Activated CD4-positive, alpha-beta T cell treated with anti-CD3 and anti-CD28 coated beads for 36 hours (primary cell): ENCODE data around the gene MATN3. TPM values are rescaled to one million over a fixed set of nuclear protein-coding genes. Genes with fewer than 3 reads are reported as not detected.
"Not testable (repeated sequence)": the region's sequence is repeated elsewhere in the genome, so short reads cannot be mapped to it uniquely, and the experiment has no call there.

Experiments used
- ATAC-seq: fragments of 200-7000 bp; cut with Tn5 transposase; one replicate; pipeline ENCODE4 v1.10.0; 2021; ENCODE audit warnings: mild to moderate bottlenecking, moderate library complexity
- CTCF ChIA-PET: fragments of 350-600 bp; sonication (Branson Sonifier 250); formaldehyde crosslinking; loops from one replicate; lab custom pipeline; 2021; ENCODE audit warnings: antibody characterized with exemption; lab: Charles Lee
- POLR2A ChIA-PET: fragments of 350-600 bp; sonication (Branson Sonifier 250); formaldehyde crosslinking; loops from one replicate; lab custom pipeline; 2021; ENCODE audit warnings: antibody characterized with exemption, inconsistent platforms; lab: Charles Lee
- DNase-seq: peaks from one replicate; pipeline ENCODE4 v3.0.0-alpha.2; 2020
- H3K27ac Mint-ChIP-seq: one replicate; pipeline ENCODE4 v1.8.0; 2021; ENCODE audit warnings: mixed read lengths
- H3K27me3 Mint-ChIP-seq: one replicate; pipeline ENCODE4 v1.8.0; 2021; ENCODE audit warnings: mixed read lengths
- H3K36me3 Mint-ChIP-seq: one replicate; pipeline ENCODE4 v1.8.0; 2021; ENCODE audit warnings: low read depth, mixed read lengths
- H3K4me1 Mint-ChIP-seq: one replicate; pipeline ENCODE4 v1.8.0; 2021; ENCODE audit warnings: mixed read lengths
- H3K4me3 Mint-ChIP-seq: one replicate; pipeline ENCODE4 v1.8.0; 2021; ENCODE audit warnings: mild to moderate bottlenecking, moderate library complexity, mixed read lengths
- H3K9me3 Mint-ChIP-seq: one replicate; pipeline ENCODE4 v1.8.0; 2021; ENCODE audit warnings: low read depth, mixed read lengths
- intact Hi-C, 2 experiments: fragments of 100-400 bp; cut with DNase I in 1 of 2; cut with micrococcal nuclease in 1 of 2; formaldehyde crosslinking; loops; one replicate each; pipeline versions ENCODE4 v1.14.2 to v1.15.1; 2022 to 2024; cut with DNase I, micrococcal nuclease
- total RNA-seq, 2 experiments: library from RNA; stranded (reverse); gene quantifications; one replicate each; pipeline ENCODE4 v1.2.3, GENCODE V29; 2021

MATN3 gene
- total RNA-seq, 2 experiments from 2014 or later: not detected

DNA sequence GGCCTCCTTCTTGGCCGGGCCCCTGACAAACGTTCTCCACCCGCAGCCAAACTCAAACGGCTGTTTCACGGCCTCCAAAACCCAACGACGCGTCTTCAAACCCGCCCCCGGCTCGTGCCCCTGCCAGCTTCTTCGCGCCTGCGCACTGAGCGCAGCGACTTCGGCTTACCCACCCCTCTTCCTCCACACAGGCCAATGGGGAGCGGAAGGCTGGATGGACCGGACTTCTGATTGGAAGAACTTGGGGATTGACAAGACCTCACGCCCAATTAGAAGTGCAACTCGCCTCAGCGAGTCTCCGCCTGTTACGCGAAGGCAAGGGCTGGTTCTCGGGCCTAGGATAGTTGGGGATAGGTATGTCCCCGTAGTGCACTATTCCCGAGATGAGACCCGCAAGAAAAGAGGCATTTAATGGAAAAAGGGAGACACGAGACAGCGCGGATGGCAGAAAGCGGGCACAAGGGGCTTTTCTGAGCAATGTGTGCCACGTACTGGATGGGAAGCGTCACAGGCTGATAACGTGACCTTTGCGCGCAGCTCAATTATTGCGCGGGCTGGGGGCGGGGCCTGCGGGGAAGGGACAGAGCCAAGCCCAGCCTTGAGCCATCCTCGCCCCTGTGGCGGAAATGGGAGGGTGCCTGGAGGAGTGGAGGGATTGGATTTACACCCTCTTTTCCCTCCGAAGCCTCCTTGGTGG is 39.2 kb upstream of the MATN3 start, which contains the start of gene LAPTM4A:
Gene LAPTM4A, minus strand, starts transcription at position 97 of the 697 bp plus-strand sequence. CDS start 108 bp downstream, outside the sequence.
- ATAC-seq (peak; percentile 98), DNase-seq (peak; percentile 99)
- ChIA-PET POLR2A (interaction anchor here (0.6 to 1.1 kb wide), 8 partner anchors 9 to 396 kb away, joined by 3 to 5 read pairs (median 3); partner anchors contain the start of gene RHOB), CTCF (interaction anchor here (0.6 to 1.3 kb wide), 5 partner anchors 28 to 84 kb away, joined by 3 to 8 read pairs (median 3); no protein-coding TSS in a partner anchor)
- Mint-ChIP-seq H3K4me1 (peaks cover 27% of the 10 kb centered on the region), H3K36me3 (no peaks in the 10 kb centered on the region), H3K27ac (no peak within 1 kb of the TSS), H3K9me3 (no peaks in the 10 kb centered on the region), H3K27me3 (peaks cover 11% of the 10 kb centered on the region), H3K4me3 (no peak within 1 kb of the TSS)
- intact Hi-C loops: loop anchor here (1.0 to 5.0 kb wide), 14 partner anchors 38 to 1491 kb away; partner anchors contain the start of genes TTC32 (in 2 of the 2), HS1BP3 (in 1 of the 2), LDAH (in 1 of the 2) and PUM2 (in 1 of the 2)

DNA sequence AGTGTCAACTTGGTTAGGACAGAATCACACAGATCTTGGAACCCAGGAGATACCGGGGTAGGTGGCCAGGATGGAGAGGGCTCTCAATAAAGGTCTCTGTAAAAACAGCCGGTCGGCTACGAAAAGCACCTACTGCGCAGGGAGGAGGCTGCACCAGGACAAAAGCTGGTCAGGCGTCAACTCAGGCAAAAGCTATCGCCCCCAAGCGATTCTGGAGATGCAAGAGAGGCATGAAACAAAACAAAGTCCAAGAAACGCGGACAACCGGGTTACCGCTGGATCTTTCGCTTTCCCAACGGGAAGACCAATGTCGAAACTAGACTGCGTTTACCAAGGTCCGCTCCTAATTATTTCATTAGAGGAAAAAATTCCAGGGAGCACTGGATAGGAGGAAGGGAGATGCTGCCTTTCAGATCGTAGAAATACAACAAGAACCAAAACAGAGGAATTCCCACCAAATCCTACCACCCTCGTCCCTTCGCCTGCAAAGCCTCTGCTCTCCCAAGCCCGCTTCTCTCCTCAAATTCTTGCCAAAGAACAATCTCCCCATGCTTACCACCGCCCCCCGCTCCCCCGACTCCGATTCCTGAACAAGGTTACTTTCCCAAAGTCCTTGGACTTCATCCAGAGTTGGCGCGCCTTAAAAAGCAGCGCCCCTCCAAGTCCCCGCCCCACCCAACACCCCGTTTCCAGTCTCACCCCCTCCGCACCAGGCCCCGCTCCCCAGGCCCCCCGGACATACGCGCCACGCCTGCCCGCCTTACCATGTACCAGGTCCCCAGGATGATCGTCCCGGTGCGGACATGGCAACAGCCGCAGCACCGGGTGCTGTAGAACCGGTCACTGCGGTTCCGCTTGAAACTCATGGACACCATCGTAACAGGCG is 38.4 kb upstream of the MATN3 start:
- intact Hi-C loops: loop anchor here (1.0 to 5.0 kb wide), 11 partner anchors 38 to 1491 kb away; partner anchors contain the start of genes HS1BP3 (in 1 of the 2), LDAH (in 1 of the 2), PUM2 (in 1 of the 2) and RDH14 (in 1 of the 2)
- POLR2A ChIA-PET: interaction anchor here (0.6 to 1.1 kb wide), 6 partner anchors 8 to 396 kb away, joined by 3 to 4 read pairs (median 3); partner anchors contain the start of gene RHOB
- H3K4me1 Mint-ChIP-seq: peaks cover 28% of the 10 kb centered on the region
- ATAC-seq (peak; percentile 13), DNase-seq (peak; percentile 55)
- H3K27ac Mint-ChIP-seq: no peak overlapping the region
- CTCF ChIA-PET: interaction anchor here (0.6 to 1.1 kb wide), 4 partner anchors 11 to 35 kb away, joined by 3 to 4 read pairs (median 3); no protein-coding TSS in a partner anchor
- H3K9me3 Mint-ChIP-seq: no peaks in the 10 kb centered on the region
- no peak overlapping the region for H3K4me3 Mint-ChIP-seq
- H3K36me3 Mint-ChIP-seq: no peaks in the 10 kb centered on the region
- peaks cover 7% of the 10 kb centered on the region for H3K27me3 Mint-ChIP-seq

DNA sequence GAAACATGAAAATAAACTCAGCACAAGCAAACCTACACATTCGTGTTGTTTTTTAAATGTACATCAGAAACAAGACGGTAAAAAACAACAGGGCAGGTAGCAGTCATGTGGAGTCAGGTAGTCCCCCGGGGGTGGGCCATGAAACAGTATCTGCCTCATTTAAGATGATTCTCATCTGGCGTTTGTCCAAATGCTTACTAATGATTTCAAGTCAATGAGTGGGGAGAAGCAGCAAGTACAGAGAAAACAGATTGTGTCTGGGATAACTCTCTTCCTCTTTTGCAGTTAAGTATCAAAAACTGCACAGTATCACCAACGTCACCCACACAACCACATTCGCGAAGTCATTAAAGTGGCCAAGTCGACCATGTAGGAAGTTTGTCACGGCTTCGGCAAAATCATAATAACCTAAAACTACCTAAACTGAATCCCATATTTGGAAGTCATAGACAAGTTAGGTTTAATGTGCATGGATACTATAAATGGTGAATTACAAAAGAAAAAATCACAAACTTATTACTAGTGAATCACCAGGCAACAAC is 37.7 kb upstream of the MATN3 start:
- POLR2A ChIA-PET: no interaction called here
- intact Hi-C loops: loop anchor here (2.0 to 5.0 kb wide), 7 partner anchors 61 to 772 kb away; partner anchors contain the start of genes HS1BP3 (in 1 of the 2), LDAH (in 1 of the 2), PUM2 (in 1 of the 2) and RHOB (in 1 of the 2)
- ATAC-seq (peak; percentile 3), DNase-seq (peak; percentile 56)
- Mint-ChIP-seq H3K36me3 (no peaks in the 10 kb centered on the region), H3K27me3 (peaks cover 3% of the 10 kb centered on the region), H3K4me3 (no peak overlapping the region), H3K9me3 (no peaks in the 10 kb centered on the region), H3K27ac (no peak overlapping the region), H3K4me1 (peaks cover 32% of the 10 kb centered on the region)
- CTCF ChIA-PET: interaction anchor here (0.7 to 2.0 kb wide), 2 partner anchors 11 to 35 kb away, joined by 4 to 11 read pairs; no protein-coding TSS in a partner anchor

DNA sequence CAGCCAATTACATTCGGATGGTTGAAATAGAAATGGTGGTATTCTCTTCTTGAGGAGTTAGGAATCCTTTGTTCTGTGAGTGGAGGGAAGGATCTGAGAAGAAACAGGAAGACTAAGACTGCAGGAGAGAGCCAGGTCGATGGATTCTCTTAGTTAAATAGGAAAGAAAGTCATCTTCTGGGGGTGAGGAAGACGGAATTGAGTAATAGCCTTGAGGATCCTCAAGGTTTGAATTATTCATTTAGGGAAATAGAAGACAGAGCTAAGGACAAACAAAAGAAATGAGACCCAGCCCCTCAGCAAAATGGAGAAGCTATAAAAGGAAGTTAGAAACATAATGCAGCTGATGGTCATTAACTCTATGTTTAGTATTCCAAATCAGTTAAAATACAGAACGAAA is 37.2 kb upstream of the MATN3 start:
- intact Hi-C loops: loop anchor here (2.0 to 5.0 kb wide), 7 partner anchors 61 to 773 kb away; partner anchors contain the start of genes HS1BP3 (in 1 of the 2), LDAH (in 1 of the 2), PUM2 (in 1 of the 2) and RHOB (in 1 of the 2)
- no peak overlapping the region for H3K4me3 Mint-ChIP-seq
- H3K27me3 Mint-ChIP-seq: no peaks in the 10 kb centered on the region
- no peak overlapping the region for H3K27ac Mint-ChIP-seq
- ChIA-PET POLR2A (no interaction called here), CTCF (interaction anchor here (1.5 to 2.0 kb wide), 2 partner anchors 12 to 34 kb away, joined by 5 to 11 read pairs; no protein-coding TSS in a partner anchor)
- ATAC-seq: no peak
- no peaks in the 10 kb centered on the region for H3K9me3 Mint-ChIP-seq
- DNase-seq: no peak
- H3K36me3 Mint-ChIP-seq: no peaks in the 10 kb centered on the region
- peaks cover 32% of the 10 kb centered on the region for H3K4me1 Mint-ChIP-seq

DNA sequence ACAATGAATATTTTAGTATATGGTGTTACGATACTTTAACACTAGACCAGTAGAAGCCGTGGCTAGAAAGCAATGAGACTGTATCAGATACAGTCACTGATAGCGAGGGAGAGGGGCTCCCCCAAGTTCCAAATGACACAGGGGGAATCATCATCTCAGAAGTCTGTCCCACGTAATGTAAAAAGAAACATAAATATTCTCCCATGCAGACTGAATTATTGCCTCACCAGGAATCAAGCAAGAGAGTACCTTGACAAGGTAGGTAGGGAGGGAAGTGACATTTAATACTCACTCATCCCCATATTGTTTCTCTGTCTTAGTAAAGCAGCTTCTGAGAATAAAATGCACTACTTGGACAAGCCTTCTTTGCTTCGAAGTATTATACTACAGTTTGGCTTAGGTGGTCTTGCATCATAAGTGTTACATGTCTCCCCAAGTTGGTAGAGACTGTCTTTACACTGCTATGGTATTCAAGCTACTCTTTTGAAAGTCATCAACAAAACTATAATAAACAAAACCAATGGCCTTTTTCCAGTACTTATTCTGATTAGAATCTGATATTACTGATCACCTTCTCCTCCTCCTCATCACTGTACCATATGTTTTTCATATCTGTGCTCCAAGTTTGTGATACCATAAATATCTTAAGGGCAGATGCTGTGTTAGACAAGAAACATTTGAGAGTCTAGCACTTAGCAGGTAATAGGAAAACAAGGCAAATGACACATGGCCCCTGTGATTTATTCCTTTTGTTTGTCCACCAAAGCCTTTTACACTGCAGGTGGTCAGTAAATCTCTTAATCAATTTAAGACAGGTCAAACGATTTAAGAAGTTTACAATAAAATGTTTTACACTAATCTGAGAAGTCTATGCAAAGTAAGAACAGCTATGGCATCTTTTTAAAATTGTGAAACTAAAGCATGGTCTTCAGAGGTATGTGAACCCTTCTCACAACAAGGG is 36.3 kb upstream of the MATN3 start:
- POLR2A ChIA-PET: interaction anchor here (0.6 kb wide), 1 partner anchor 146 kb away, joined by 4 read pairs; no protein-coding TSS in a partner anchor
- DNase-seq (no peak), ATAC-seq (no peak)
- H3K9me3 Mint-ChIP-seq: no peaks in the 10 kb centered on the region
- no peaks in the 10 kb centered on the region for H3K27me3 Mint-ChIP-seq
- H3K4me3 Mint-ChIP-seq: no peak overlapping the region
- H3K4me1 Mint-ChIP-seq: peaks cover 32% of the 10 kb centered on the region
- intact Hi-C loops: no loop called here
- CTCF ChIA-PET: interaction anchor here (1.0 to 2.0 kb wide), 4 partner anchors 13 to 58 kb away, joined by 3 to 11 read pairs (median 4); no protein-coding TSS in a partner anchor
- no peak overlapping the region for H3K27ac Mint-ChIP-seq
- H3K36me3 Mint-ChIP-seq: no peaks in the 10 kb centered on the region

DNA sequence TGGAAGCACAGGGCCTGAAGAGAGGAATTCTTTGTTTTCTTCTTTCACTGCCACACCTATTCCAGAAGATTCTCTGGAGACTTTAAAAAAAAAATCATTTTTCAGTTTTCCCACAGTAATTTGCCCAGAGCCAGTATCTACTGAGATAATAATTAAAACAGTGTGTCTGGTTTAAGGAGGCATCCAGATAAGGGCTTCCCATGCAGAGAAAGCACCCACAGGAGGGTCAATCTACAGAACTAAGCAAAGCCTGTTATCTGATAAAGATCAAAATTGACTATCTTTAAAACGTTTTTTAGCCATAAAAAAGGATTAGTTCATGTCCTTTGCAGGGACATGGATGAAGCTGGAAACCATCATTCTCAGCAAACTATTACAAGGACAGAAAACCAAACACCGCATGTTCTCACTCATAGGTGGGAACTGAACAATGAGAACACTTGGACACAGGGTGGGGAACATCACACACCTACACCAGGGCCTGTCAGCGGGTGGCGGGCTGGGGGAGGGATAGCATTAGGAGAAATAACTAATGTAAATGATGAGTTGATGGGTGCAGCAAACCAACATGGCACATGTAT is 33.3 kb upstream of the MATN3 start:
- DNase-seq, H3K36me3 Mint-ChIP-seq, H3K9me3 Mint-ChIP-seq, H3K27me3 Mint-ChIP-seq, H3K4me3 Mint-ChIP-seq, POLR2A ChIA-PET, ATAC-seq, H3K27ac Mint-ChIP-seq, intact Hi-C loops: not testable (repeated sequence)
- peaks cover 34% of the 10 kb centered on the region for H3K4me1 Mint-ChIP-seq
- CTCF ChIA-PET: interaction anchor here (0.6 to 1.4 kb wide), 2 partner anchors 56 to 233 kb away, joined by 3 to 6 read pairs; partner anchors contain the start of gene WDR35

DNA sequence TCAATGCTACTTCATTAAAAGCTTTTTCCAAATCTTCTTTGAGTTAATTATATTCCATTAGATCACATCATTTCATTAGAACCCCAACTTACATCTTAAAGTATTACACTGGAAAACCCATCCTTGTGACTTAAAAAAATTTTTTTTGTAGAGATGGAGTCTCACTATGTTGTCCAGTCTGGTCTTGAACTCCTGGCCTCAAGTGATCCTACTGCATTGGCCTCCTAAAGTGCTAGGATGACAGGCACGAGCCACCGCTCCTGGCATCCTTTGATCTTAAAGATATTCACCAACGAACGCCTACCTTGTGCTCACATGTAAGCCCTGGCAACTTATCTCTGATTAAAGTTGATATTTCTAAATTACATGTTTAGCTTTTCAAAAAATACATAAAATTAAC is 32.3 kb upstream of the MATN3 start:
- Mint-ChIP-seq H3K27ac (no peak overlapping the region), H3K27me3 (no peaks in the 10 kb centered on the region), H3K9me3 (no peaks in the 10 kb centered on the region), H3K4me3 (no peak overlapping the region), H3K36me3 (peaks cover 11% of the 10 kb centered on the region), H3K4me1 (peaks cover 30% of the 10 kb centered on the region)
- ChIA-PET POLR2A (no interaction called here), CTCF (interaction anchor here (1.2 to 1.4 kb wide), 4 partner anchors 10 to 55 kb away, joined by 3 to 6 read pairs (median 4); partner anchors contain the start of gene WDR35)
- no peak for ATAC-seq
- DNase-seq: no peak
- intact Hi-C loops: no loop called here

DNA sequence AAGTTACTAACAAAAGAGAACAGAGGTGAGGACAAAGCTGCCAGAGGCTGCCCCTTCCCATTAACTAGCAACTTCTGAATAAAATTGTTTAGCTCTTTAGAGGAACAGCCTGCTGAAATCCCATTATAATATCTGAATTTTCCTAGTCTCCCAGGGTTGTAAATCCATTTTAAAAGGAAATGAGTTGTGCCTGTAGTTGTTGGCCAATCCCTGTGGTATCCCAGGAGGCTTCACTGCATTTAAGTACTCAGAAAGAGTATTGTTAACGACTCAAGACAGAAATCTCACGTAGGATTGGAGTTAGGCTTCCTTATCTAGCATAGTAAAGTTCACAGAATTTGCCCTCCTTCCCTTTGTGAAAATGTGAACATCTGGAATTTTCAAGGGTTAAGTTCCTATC is 30.1 kb upstream of the MATN3 start:
- Mint-ChIP-seq H3K9me3 (no peaks in the 10 kb centered on the region), H3K36me3 (peaks cover 18% of the 10 kb centered on the region), H3K4me1 (peaks cover 10% of the 10 kb centered on the region), H3K27ac (no peak overlapping the region), H3K27me3 (no peaks in the 10 kb centered on the region), H3K4me3 (no peak overlapping the region)
- intact Hi-C loops: no loop called here
- DNase-seq (no peak), ATAC-seq (no peak)
- ChIA-PET POLR2A (interaction anchor here (1.0 kb wide), 1 partner anchor 9 kb away, joined by 3 read pairs; the partner anchor contains the start of gene LAPTM4A), CTCF (interaction anchor here (1.2 to 3.8 kb wide), 3 partner anchors 10 to 53 kb away, joined by 3 to 27 read pairs (median 3); no protein-coding TSS in a partner anchor)

DNA sequence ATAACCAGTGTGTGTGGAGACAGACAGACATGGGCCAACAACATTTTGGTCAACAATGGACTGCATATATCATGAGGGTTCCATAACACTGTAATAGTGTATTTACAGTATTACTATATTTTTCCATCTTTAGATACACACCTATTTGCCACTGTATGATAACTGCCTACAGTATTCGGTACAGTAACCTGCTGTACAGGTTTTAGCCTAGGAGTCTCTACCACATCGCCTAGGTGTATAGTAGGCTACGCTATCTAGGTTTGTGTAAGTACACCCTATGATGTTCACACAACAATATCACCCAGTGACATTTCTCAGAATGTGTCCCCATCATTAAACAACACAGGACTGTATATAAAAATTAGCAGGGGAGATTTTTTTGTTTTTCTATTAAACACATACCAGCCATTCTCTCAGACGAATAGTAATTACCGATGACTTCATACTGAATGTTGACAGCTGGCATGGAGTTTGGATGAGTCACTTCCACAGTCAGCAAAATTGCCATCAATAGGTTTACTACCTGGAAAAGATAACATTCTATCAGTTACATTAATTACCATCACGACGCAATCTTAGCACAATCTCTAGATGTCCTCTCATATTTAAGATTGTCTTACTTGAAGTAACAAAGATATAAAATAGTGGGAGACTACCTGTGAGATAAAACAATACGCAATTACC is 28.2 kb upstream of the MATN3 start:
- DNase-seq (no peak), ATAC-seq (no peak)
- H3K27ac Mint-ChIP-seq: no peak overlapping the region
- intact Hi-C loops: no loop called here
- CTCF ChIA-PET: interaction anchor here (3.8 kb wide), 1 partner anchor 25 kb away, joined by 27 read pairs; no protein-coding TSS in a partner anchor
- no peaks in the 10 kb centered on the region for H3K27me3 Mint-ChIP-seq
- H3K4me1 Mint-ChIP-seq: peaks cover 5% of the 10 kb centered on the region
- POLR2A ChIA-PET: interaction anchor here (0.7 kb wide), 1 partner anchor 7 kb away, joined by 3 read pairs; no protein-coding TSS in a partner anchor
- H3K4me3 Mint-ChIP-seq: no peak overlapping the region
- H3K9me3 Mint-ChIP-seq: no peaks in the 10 kb centered on the region
- peaks cover 33% of the 10 kb centered on the region for H3K36me3 Mint-ChIP-seq
